Liver (tissue), 9 donors: ENCODE data around the gene PPP2R2C. TPM values are rescaled to one million over a fixed set of nuclear protein-coding genes. Genes with fewer than 3 reads are reported as not detected.

Source experiments
- DNase-seq: peaks from one replicate; pipeline ENCODE4 v3.0.0-alpha.2; 2017; ENCODE audit warnings: low spot score
- H3K27ac ChIP-seq, 2 donors: one replicate each; pipeline ENCODE4 v1.7.0; 2013; ENCODE audit warnings: inconsistent platforms in 2 of 2, low read length in 2 of 2, control low read depth in 1 of 2, low read depth in 1 of 2, mild to moderate bottlenecking in 1 of 2
- H3K27me3 ChIP-seq, 4 donors: one replicate each; pipeline versions ENCODE4 v1.6.1 to v1.7.0; 2013; ENCODE audit warnings: low read length in 3 of 4, inconsistent platforms in 1 of 4, mild to moderate bottlenecking in 1 of 4, moderate library complexity in 1 of 4; ENCODE audit not compliant: control insufficient read depth in 4 of 4, insufficient read depth in 4 of 4
- H3K36me3 ChIP-seq, 4 donors: one replicate each; pipeline versions ENCODE4 v1.6.1 to v1.7.0; 2013; ENCODE audit warnings: low read length in 3 of 4, mild to moderate bottlenecking in 3 of 4, low read depth in 1 of 4, moderate library complexity in 1 of 4; ENCODE audit not compliant: control insufficient read depth in 4 of 4, insufficient read depth in 3 of 4
- H3K4me1 ChIP-seq, 4 donors: one replicate each; pipeline versions ENCODE4 v1.6.1 to v1.7.0; 2013; ENCODE audit warnings: low read length in 3 of 4, mild to moderate bottlenecking in 3 of 4, moderate library complexity in 1 of 4; ENCODE audit not compliant: control insufficient read depth in 4 of 4, insufficient read depth in 4 of 4
- H3K4me3 ChIP-seq, 3 donors: one replicate each; pipeline versions ENCODE4 v1.6.1 to v1.7.0; 2013; ENCODE audit warnings: low read length in 3 of 3, control low read depth in 1 of 3, low read depth in 1 of 3, mild to moderate bottlenecking in 1 of 3
- H3K9ac ChIP-seq, 2 donors: one replicate each; pipeline ENCODE4 v1.7.0; 2013; ENCODE audit warnings: low read length in 2 of 2, mild to moderate bottlenecking in 2 of 2, moderate library complexity in 2 of 2, control low read depth in 1 of 2, low read depth in 1 of 2
- H3K9me3 ChIP-seq, 4 donors: one replicate each; pipeline versions ENCODE4 v1.6.1 to v1.7.0; 2013; ENCODE audit warnings: low read length in 3 of 4; ENCODE audit not compliant: control insufficient read depth in 4 of 4
- CTCF ChIP-seq: fragments of 150-350 bp; IDR thresholded peaks from 2 replicates; pipeline ENCODE4 v1.5.1; 2017; ENCODE audit warnings: improper control_type of control experiment, low read depth, low read length; ENCODE audit not compliant: missing input control
- EGR1 ChIP-seq, 2 donors: IDR thresholded peaks; 2 replicates each; pipeline ENCODE4 v1.6.1; 2016 to 2018; ENCODE audit warnings: antibody characterized with exemption in 2 of 2, low read depth in 2 of 2
- FOXA1 ChIP-seq: IDR thresholded peaks from 2 replicates; pipeline ENCODE4 v1.6.1; 2016; ENCODE audit warnings: antibody characterized with exemption
- GABPA ChIP-seq, 2 donors: IDR thresholded peaks in 1 of 2; conservative IDR thresholded peaks in 1 of 2; 2 replicates each; pipeline ENCODE4 v1.6.1; 2016; ENCODE audit warnings: antibody characterized with exemption in 2 of 2, mild to moderate bottlenecking in 1 of 2, moderate library complexity in 1 of 2
- HNF4A ChIP-seq, 2 donors: conservative IDR thresholded peaks; 2 replicates each; pipeline ENCODE4 v1.6.1; 2016; ENCODE audit warnings: antibody characterized with exemption in 2 of 2, mild to moderate bottlenecking in 2 of 2
- HNF4G ChIP-seq: IDR thresholded peaks from 2 replicates; pipeline ENCODE4 v1.6.1; 2016; ENCODE audit warnings: antibody characterized with exemption
- JUND ChIP-seq, 2 donors: IDR thresholded peaks; 2 replicates each; pipeline ENCODE4 v1.6.1; 2016; ENCODE audit warnings: antibody characterized with exemption in 2 of 2
- MAX ChIP-seq: IDR thresholded peaks from 2 replicates; pipeline ENCODE4 v1.6.1; 2016; ENCODE audit warnings: antibody characterized with exemption
- NR2F2 ChIP-seq: IDR thresholded peaks from 2 replicates; pipeline ENCODE4 v1.6.1; 2016; ENCODE audit warnings: antibody characterized with exemption
- RAD21 ChIP-seq, 2 donors: IDR thresholded peaks; 2 replicates each; pipeline ENCODE4 v1.6.1; 2016; ENCODE audit warnings: antibody characterized with exemption in 2 of 2, mild to moderate bottlenecking in 2 of 2
- REST ChIP-seq: IDR thresholded peaks from 2 replicates; pipeline ENCODE4 v1.6.1; 2016; ENCODE audit warnings: antibody characterized with exemption, mild to moderate bottlenecking
- SP1 ChIP-seq: IDR thresholded peaks from 2 replicates; pipeline ENCODE4 v1.6.1; 2018; ENCODE audit warnings: antibody characterized with exemption, mild to moderate bottlenecking
- TAF1 ChIP-seq: conservative IDR thresholded peaks from 2 replicates; pipeline ENCODE4 v1.6.1; 2016; ENCODE audit warnings: antibody characterized with exemption, mild to moderate bottlenecking
- YY1 ChIP-seq: IDR thresholded peaks from 2 replicates; pipeline ENCODE4 v1.6.1; 2016; ENCODE audit warnings: antibody characterized with exemption, mild to moderate bottlenecking
- ZBTB33 ChIP-seq: IDR thresholded peaks from 2 replicates; pipeline ENCODE4 v1.6.1; 2016; ENCODE audit warnings: antibody characterized with exemption
- WGBS: extraction: QIAGEN DNeasy Blood & Tissue Kit; methylation state at CpG from one replicate; pipeline ENCODE4 v1.1.7; 2013; 5-methylcytosine and 5-hydroxymethylcytosine counted together
- polyA plus RNA-seq, 2 donors: library from polyadenylated mRNA; stranded (reverse) in 1 of 2; unstranded in 1 of 2; fragments of 200-250 nt in 1 of 2; fragments of >200 nt in 1 of 2; fragmentation: Nextera tagmentation in 1 of 2; extraction: Ambion mirVana in 1 of 2; gene quantifications; one replicate each; pipeline versions ENCODE4 v1.2.1 to v1.2.3, GENCODE V29; 2013 to 2015
- total RNA-seq, 2 donors: library from RNA; depleted of rRNA; stranded (reverse); fragments of >200 nt; gene quantifications; one replicate each; pipeline ENCODE4 v1.2.3, GENCODE V29; 2014
- TF ChIP-seq, protein P1 (sequence below): IDR thresholded peaks from 2 replicates; pipeline ENCODE4 v1.6.1; 2016; ENCODE audit warnings: antibody characterized with exemption
- donor health status: healthy.
- donor health status: healthy.
- donor health status: healthy.
- donor health status: healthy.
- donor health status: healthy.

The PPP2R2C gene
- total and polyA plus RNA-seq, 4 donors = under 0.01 to 0.01 TPM; not detected in 2

- no peak overlapping the region for H3K9ac ChIP-seq
- H3K4me3 ChIP-seq = no peak overlapping the region
- H3K36me3 ChIP-seq = no peaks in the 10 kb centered on the region
- H3K27me3 ChIP-seq = no peaks in the 10 kb centered on the region
- 33% methylated on average over 1 of the region's 1 CpG for WGBS
- TF ChIP-seq EGR1 (IDR thresholded peaks at IDR 0.05; ENCODE audit: low read depth in 2 of 2) (no peak), TAF1 (no peak), REST (no peak), SP1 (no peak)
- no peak overlapping the region for H3K27ac ChIP-seq
- no peak for DNase-seq
- H3K4me1 ChIP-seq = peaks cover 5 to 30% (median 14%) of the 10 kb centered on the region in 4 donors
- H3K9me3 ChIP-seq = no peaks in the 10 kb centered on the region
Measured at GRCh38 chr4:6273661-6273990, 198.8 kb downstream of the PPP2R2C start.

- Histone ChIP-seq H3K27me3 (no peaks in the 10 kb centered on the region), H3K4me3 (no peak overlapping the region), H3K9ac (no peak overlapping the region), H3K9me3 (no peaks in the 10 kb centered on the region), H3K36me3 (no peaks in the 10 kb centered on the region), H3K27ac (no peak overlapping the region), H3K4me1 (peaks cover 2 to 24% (median 14%) of the 10 kb centered on the region in 4 donors)
- TF ChIP-seq EGR1 (IDR thresholded peaks at IDR 0.05; ENCODE audit: low read depth in 2 of 2) (no peak), HNF4G (no peak), RAD21 (IDR thresholded peaks at IDR 0.05) (no peak), TAF1 (no peak), ZBTB33 (no peak), FOXA1 (no peak), YY1 (no peak), JUND (IDR thresholded peaks at IDR 0.05) (no peak), CTCF (no peak), HNF4A (conservative IDR thresholded peaks at IDR 0.05) (no peak), REST (no peak), NR2F2 (no peak), GABPA (IDR thresholded peaks at IDR 0.05 in 1 of 2, conservative IDR thresholded peaks at IDR 0.05 in 1 of 2) (no peak), MAX (no peak)
- TF ChIP-seq, protein P1, sequence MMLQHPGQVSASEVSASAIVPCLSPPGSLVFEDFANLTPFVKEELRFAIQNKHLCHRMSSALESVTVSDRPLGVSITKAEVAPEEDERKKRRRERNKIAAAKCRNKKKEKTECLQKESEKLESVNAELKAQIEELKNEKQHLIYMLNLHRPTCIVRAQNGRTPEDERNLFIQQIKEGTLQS = no peak
- no peak for DNase-seq
- 85% methylated on average over 15 of the region's 15 CpGs for WGBS
Measured at GRCh38 chr4:6272863-6273660, 199.4 kb downstream of the PPP2R2C start.
